Neutrophil (primary cell): ENCODE measurements around the gene APOL5.

ENCODE experiments used
- H3K27ac ChIP-seq: fragments of 200-600 bp; sonication (generic); 2 replicates; pipeline ENCODE4 v1.5.1; 2016; ENCODE audit warnings: mild to moderate bottlenecking, moderate library complexity
- H3K27me3 ChIP-seq: fragments of 200-600 bp; sonication (generic); 2 replicates; pipeline ENCODE4 v1.6.0; 2016; ENCODE audit warnings: mild to moderate bottlenecking
- H3K36me3 ChIP-seq: fragments of 200-600 bp; sonication (generic); 2 replicates; pipeline ENCODE4 v1.5.1; 2017
- H3K4me1 ChIP-seq, 2 experiments: fragments of 200-600 bp in 1 of 2; sonication (generic) in 1 of 2; 1 replicate in 1 of 2; 2 replicates in 1 of 2; pipeline versions ENCODE4 v1.5.1 to v1.6.1; 2013 to 2016; ENCODE audit warnings: low read depth in 1 of 2, low read length in 1 of 2, mild to moderate bottlenecking in 1 of 2, moderate library complexity in 1 of 2; ENCODE audit not compliant: control insufficient read depth in 1 of 2, insufficient read depth in 1 of 2
- H3K4me3 ChIP-seq, 2 experiments: fragments of 200-600 bp in 1 of 2; sonication (generic) in 1 of 2; 1 replicate in 1 of 2; 2 replicates in 1 of 2; pipeline ENCODE4 v1.5.1; 2013 to 2016; ENCODE audit warnings: low read depth in 1 of 2, low read length in 1 of 2, mild to moderate bottlenecking in 1 of 2, moderate library complexity in 1 of 2
- H3K9me3 ChIP-seq: fragments of 200-600 bp; sonication (generic); 2 replicates; pipeline ENCODE4 v1.5.1; 2016
- CTCF ChIP-seq: fragments of 200-600 bp; sonication (generic); IDR thresholded peaks from 2 replicates; pipeline ENCODE4 v1.5.1; 2016; ENCODE audit warnings: antibody characterized with exemption

The APOL5 gene

GRCh38 chr22:35732116-35732515, 14.4 kb downstream of the APOL5 start:
- no peaks in the 10 kb centered on the region for H3K4me1 ChIP-seq
- no peaks in the 10 kb centered on the region for H3K9me3 ChIP-seq
- no peak overlapping the region for H3K4me3 ChIP-seq
- no peak overlapping the region for H3K27ac ChIP-seq
- H3K36me3 ChIP-seq, result no peaks in the 10 kb centered on the region
- TF ChIP-seq CTCF, result no peak
- no peaks in the 10 kb centered on the region for H3K27me3 ChIP-seq

GRCh38 chr22:35733036-35733435, 15.4 kb downstream of the APOL5 start:
- no peak for TF ChIP-seq CTCF
- no peaks in the 10 kb centered on the region for H3K36me3 ChIP-seq
- H3K4me3 ChIP-seq, result no peak overlapping the region
- H3K4me1 ChIP-seq, result no peaks in the 10 kb centered on the region
- H3K9me3 ChIP-seq, result no peaks in the 10 kb centered on the region
- no peak overlapping the region for H3K27ac ChIP-seq
- H3K27me3 ChIP-seq, result no peaks in the 10 kb centered on the region

GRCh38 chr22:35733791-35734516, 16.3 kb downstream of the APOL5 start:
- no peak overlapping the region for H3K27ac ChIP-seq
- no peaks in the 10 kb centered on the region for H3K27me3 ChIP-seq
- no peak overlapping the region for H3K4me3 ChIP-seq
- H3K36me3 ChIP-seq, result no peaks in the 10 kb centered on the region
- TF ChIP-seq CTCF, result no peak
- no peaks in the 10 kb centered on the region for H3K4me1 ChIP-seq
- no peaks in the 10 kb centered on the region for H3K9me3 ChIP-seq

- Histone ChIP-seq H3K27ac (no peak overlapping the region), H3K36me3 (no peaks in the 10 kb centered on the region), H3K4me1 (no peaks in the 10 kb centered on the region), H3K4me3 (no peak overlapping the region), H3K9me3 (no peaks in the 10 kb centered on the region), H3K27me3 (no peaks in the 10 kb centered on the region)
- TF ChIP-seq CTCF, result no peak
Observed at GRCh38 chr22:35734517-35734827, 16.8 kb downstream of the APOL5 start.

- Histone ChIP-seq H3K4me1 (no peaks in the 10 kb centered on the region), H3K9me3 (no peaks in the 10 kb centered on the region), H3K27ac (no peak overlapping the region), H3K27me3 (no peaks in the 10 kb centered on the region), H3K36me3 (no peaks in the 10 kb centered on the region), H3K4me3 (no peak overlapping the region)
- TF ChIP-seq CTCF, result no peak
Observed at GRCh38 chr22:35735542-35735941, 17.9 kb downstream of the APOL5 start.

GRCh38 chr22:35736166-35736565, 18.5 kb downstream of the APOL5 start:
- Histone ChIP-seq H3K27ac (no peak overlapping the region), H3K4me3 (no peak overlapping the region), H3K4me1 (no peaks in the 10 kb centered on the region), H3K9me3 (no peaks in the 10 kb centered on the region), H3K27me3 (no peaks in the 10 kb centered on the region), H3K36me3 (no peaks in the 10 kb centered on the region)
- TF ChIP-seq CTCF, result no peak
